Activated T-cell treated with anti-CD3 and anti-CD28 coated beads for 1 hour (primary cell): ENCODE data around the gene TUBA3E.
"Not testable (repeated sequence)": the region's sequence is repeated elsewhere in the genome, so short reads cannot be mapped to it uniquely, and the experiment has no call there.

Experiments
- DNase-seq: peaks from one replicate; pipeline ENCODE4 v3.0.0-alpha.2; 2020; ENCODE audit warnings: low read depth

Gene TUBA3E

GRCh38 chr2:130143266-130144039 is 54.8 kb downstream of the TUBA3E start:
- DNase-seq = not testable (repeated sequence)

GRCh38 chr2:130142396-130143265 is 55.6 kb downstream of the TUBA3E start:
- not testable (repeated sequence) for DNase-seq
